ENCODE results near the gene SPEG. TPM values are rescaled to one million over a fixed set of nuclear protein-coding genes. Genes with fewer than 3 reads are reported as not detected.

SPEG gene
- total and polyA plus RNA-seq, 2 of the 8 experiments (the other 6 are each of a cell fraction or from before 2014, with no cell fraction given), result 19.9 to 32.0 TPM

- TF ChIP-seq EGR1 (IDR thresholded peaks at IDR 0.05; ENCODE audit: borderline replicate concordance, low read depth, low read length) (no peak), TBP (IDR thresholded peaks at IDR 0.05; ENCODE audit: low read depth, low read length) (0 out of 2 replicates have a peak, but pooled peaks have one; percentile 31), SIRT6 (IDR thresholded peaks at IDR 0.05; ENCODE audit: low read length) (no peak), BCL11A (IDR thresholded peaks at IDR 0.05; ENCODE audit: low read depth in 2 of 2, low read length in 2 of 2) (no peak), PHF8 (conservative IDR thresholded peaks at IDR 0.05; ENCODE audit: low read depth, low read length) (peak; percentile 80), KDM4A (IDR thresholded peaks at IDR 0.05; ENCODE audit: low read depth, low read length, severe bottlenecking) (peak; percentile 44), ASH2L (IDR thresholded peaks at IDR 0.05; ENCODE audit: low read length) (peak; percentile 87), SP1 (IDR thresholded peaks at IDR 0.05; ENCODE audit: low read depth, low read length) (peak; percentile 47; the same call in 1 of the 2 replicates), POLR2A (IDR thresholded peaks at IDR 0.05; ENCODE audit: control extremely low read depth in 1 of 2, low read depth in 2 of 2, low read length in 2 of 2) (peak; percentile 44 to 76), POLR2AphosphoS5 (IDR thresholded peaks at IDR 0.05; ENCODE audit: low read depth, low read length) (no peak; the same call in 1 of the 2 replicates)
- TF ChIP-seq, protein P1, sequence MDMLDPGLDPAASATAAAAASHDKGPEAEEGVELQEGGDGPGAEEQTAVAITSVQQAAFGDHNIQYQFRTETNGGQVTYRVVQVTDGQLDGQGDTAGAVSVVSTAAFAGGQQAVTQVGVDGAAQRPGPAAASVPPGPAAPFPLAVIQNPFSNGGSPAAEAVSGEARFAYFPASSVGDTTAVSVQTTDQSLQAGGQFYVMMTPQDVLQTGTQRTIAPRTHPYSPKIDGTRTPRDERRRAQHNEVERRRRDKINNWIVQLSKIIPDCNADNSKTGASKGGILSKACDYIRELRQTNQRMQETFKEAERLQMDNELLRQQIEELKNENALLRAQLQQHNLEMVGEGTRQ (IDR thresholded peaks at IDR 0.05; ENCODE audit: low read length), result peak; percentile 61
Measured at GRCh38 chr2:219387306-219388120, 47.1 kb upstream of the SPEG start, which contains the start of gene DNPEP (continued).
